ENCODE measurements around the gene TMEM126B. TPM values are rescaled to one million over a fixed set of nuclear protein-coding genes. Genes with fewer than 3 reads are reported as not detected.

Gene TMEM126B
- total RNA-seq, 1 donor from 2014 or later: 36.4 TPM

GRCh38 chr11:85663080-85663752 is 34.8 kb downstream of the TMEM126B start:
- Mint-ChIP-seq H3K4me3 (ENCODE audit: low read depth) (peak overlapping the region; percentile 100), H3K27me3 (no peaks in the 10 kb centered on the region), H3K36me3 (ENCODE audit: insufficient read depth) (peaks cover 20% of the 10 kb centered on the region), H3K27ac (peak overlapping the region; percentile 98), H3K9me3 (ENCODE audit: low read depth) (no peaks in the 10 kb centered on the region), H3K4me1 (ENCODE audit: low read depth) (peaks cover 31% of the 10 kb centered on the region)
- no peak for DNase-seq (ENCODE audit: low spot score, unreplicated experiment)
- no peak for TF ChIP-seq CTCF (IDR thresholded peaks at IDR 0.05; ENCODE audit: unreplicated experiment)

- peaks cover 31% of the 10 kb centered on the region for H3K4me1 Mint-ChIP-seq (ENCODE audit: low read depth)
Observed at GRCh38 chr11:85663753-85664614, 35.6 kb downstream of the TMEM126B start.

GRCh38 chr11:85664615-85665481 is 36.5 kb downstream of the TMEM126B start, which contains the start of gene CREBZF:
CREBZF (minus strand) TSS chr11:85665129; CDS start chr11:85664875, 254 bp downstream.
- H3K36me3 Mint-ChIP-seq (ENCODE audit: insufficient read depth): peaks cover 15% of the 10 kb centered on the region
- peaks cover 27% of the 10 kb centered on the region for H3K4me1 Mint-ChIP-seq (ENCODE audit: low read depth)
- H3K27me3 Mint-ChIP-seq: no peaks in the 10 kb centered on the region
- TF ChIP-seq CTCF (IDR thresholded peaks at IDR 0.05; ENCODE audit: unreplicated experiment): no peak
- peak within 1 kb of the TSS; percentile 100 for H3K4me3 Mint-ChIP-seq (ENCODE audit: low read depth)
- no peaks in the 10 kb centered on the region for H3K9me3 Mint-ChIP-seq (ENCODE audit: low read depth)
- DNase-seq (ENCODE audit: low spot score, unreplicated experiment): peak; percentile 87
- H3K27ac Mint-ChIP-seq: peak within 1 kb of the TSS; percentile 98

More at GRCh38 chr11:85663753-85664614, 35.6 kb downstream of the TMEM126B start:
- peak; percentile 62 for DNase-seq (ENCODE audit: low spot score, unreplicated experiment)
- peak; percentile 58 for TF ChIP-seq CTCF (IDR thresholded peaks at IDR 0.05; ENCODE audit: unreplicated experiment)
- H3K9me3 Mint-ChIP-seq (ENCODE audit: low read depth): no peaks in the 10 kb centered on the region
- H3K4me3 Mint-ChIP-seq (ENCODE audit: low read depth): peak overlapping the region; percentile 100
- H3K27me3 Mint-ChIP-seq: no peaks in the 10 kb centered on the region
- peak overlapping the region; percentile 98 for H3K27ac Mint-ChIP-seq
- peaks cover 19% of the 10 kb centered on the region for H3K36me3 Mint-ChIP-seq (ENCODE audit: insufficient read depth)

- peaks cover 24% of the 10 kb centered on the region for H3K4me1 Mint-ChIP-seq (ENCODE audit: low read depth)
- TF ChIP-seq CTCF (IDR thresholded peaks at IDR 0.05; ENCODE audit: unreplicated experiment): no peak
- no peak for DNase-seq (ENCODE audit: low spot score, unreplicated experiment)
- peak overlapping the region; percentile 98 for H3K27ac Mint-ChIP-seq
- peaks cover 1% of the 10 kb centered on the region for H3K9me3 Mint-ChIP-seq (ENCODE audit: low read depth)
- H3K36me3 Mint-ChIP-seq (ENCODE audit: insufficient read depth): peaks cover 10% of the 10 kb centered on the region
- peak overlapping the region; percentile 100 for H3K4me3 Mint-ChIP-seq (ENCODE audit: low read depth)
- no peaks in the 10 kb centered on the region for H3K27me3 Mint-ChIP-seq
Observed at GRCh38 chr11:85665733-85666132, 37.3 kb downstream of the TMEM126B start.

Measured in progenitor cell of endocrine pancreas (in vitro differentiated cells).